Astrocyte of the cerebellum (primary cell): ENCODE measurements around the gene GARIN1A.

ENCODE experiments used
- DNase-seq: peaks from one replicate; pipeline ENCODE4 v3.0.0-alpha.2; 2011; ENCODE audit warnings: low read depth
- H3K4me3 ChIP-seq: 2 replicates; pipeline ENCODE4 v1.5.1; 2011; ENCODE audit warnings: mild to moderate bottlenecking, low read depth, low read length, moderate library complexity
- CTCF ChIP-seq: IDR thresholded peaks from 2 replicates; pipeline ENCODE4 v1.5.1; 2012; ENCODE audit warnings: low read length, low read depth, moderate library complexity, mild to moderate bottlenecking; ENCODE audit errors: missing control alignments
- in situ Hi-C: cut with HindIII; loops from 2 replicates; pipeline ENCODE4 v1.10.0; 2017; ENCODE audit warnings: low sequenced_read_pairs

Gene GARIN1A

DNA sequence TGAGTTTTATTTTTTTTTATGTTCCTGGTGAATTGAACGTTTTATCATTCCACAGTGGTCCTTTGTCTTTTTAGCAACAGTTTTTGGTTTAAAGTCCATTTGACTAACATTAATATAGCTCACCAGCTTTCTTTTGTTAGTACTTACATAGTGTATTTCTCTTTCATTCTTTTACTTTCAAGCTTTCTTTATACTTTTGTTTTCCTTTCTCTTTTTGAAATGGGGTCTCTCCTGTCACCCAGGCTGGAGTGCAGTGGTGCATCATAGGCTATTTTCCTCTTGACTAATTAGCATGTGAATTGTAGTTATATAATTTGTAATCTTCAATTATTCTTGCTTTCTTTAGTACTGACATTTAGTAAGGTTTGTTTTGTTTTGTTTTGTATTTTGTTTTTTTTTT is 27.8 kb downstream of the GARIN1A start:
- no peak for TF ChIP-seq CTCF
- in situ Hi-C loops, result no loop called here
- H3K4me3 ChIP-seq, result no peak overlapping the region
- no peak for DNase-seq

DNA sequence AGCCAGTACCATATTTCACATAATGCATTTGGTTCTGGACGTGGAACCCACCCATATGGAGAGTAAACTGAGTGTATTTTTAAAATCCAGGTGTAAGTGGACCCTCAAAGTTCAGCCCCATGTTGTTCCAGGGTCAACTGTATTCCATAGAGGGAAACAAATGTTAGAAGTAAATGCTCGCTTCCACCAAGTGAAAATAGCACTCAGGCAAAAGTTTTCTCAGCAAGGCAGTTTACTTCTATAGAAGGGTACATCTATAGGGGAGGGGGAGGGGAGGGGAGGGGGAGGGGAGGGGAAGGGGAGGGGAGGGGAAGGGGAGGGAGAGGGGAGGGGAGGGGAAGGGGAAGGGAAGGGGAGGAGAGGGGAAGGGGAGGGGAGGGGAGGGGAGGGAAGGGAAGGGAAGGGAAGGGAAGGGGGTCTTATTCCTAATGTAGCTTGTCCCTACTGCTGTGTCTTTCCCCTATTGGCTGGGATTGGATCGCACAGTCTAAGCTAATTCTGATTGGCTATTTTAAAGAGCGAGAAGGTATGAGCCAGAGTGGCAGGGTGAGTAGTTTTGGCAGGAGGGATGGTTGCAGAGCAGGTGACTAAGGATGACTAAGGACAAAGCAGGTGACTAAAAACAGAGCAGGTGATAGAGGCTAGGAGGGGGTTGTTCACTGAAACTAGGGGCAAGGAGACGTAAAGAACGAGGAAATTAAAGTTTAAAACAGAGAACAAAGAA is 29.1 kb downstream of the GARIN1A start:
- in situ Hi-C loops, result no loop called here
- no peak for TF ChIP-seq CTCF
- DNase-seq, result no peak
- no peak overlapping the region for H3K4me3 ChIP-seq

DNA sequence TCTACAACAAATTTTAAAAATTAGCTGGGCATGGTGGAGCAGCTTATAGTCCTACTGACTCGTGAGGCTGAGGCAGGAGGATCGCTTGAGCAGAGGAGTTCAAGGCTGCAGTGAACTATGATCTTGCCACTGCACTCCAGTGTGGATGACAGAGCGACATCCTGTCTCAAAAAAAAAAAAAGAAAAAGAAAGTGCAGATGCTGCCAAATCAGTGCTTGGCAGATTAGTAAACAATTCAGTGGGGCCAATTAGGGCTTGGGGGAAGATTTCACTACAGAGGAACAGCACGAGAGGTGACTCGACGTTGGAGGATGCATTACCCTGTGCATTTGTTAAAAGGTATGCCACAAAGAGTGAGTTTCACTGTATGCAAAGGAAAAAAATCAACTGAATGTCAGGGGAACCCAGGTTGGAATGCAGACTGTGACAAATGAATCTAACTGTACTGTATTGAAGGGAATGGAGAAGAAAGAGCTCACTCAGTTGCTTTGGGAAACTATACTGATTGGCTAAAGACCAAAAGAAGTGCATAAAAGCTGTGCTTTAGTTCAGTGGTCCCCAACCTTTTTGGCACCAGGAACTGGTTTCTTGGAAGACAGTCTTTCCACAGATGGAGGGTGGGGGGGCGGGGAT is 31.6 kb downstream of the GARIN1A start:
- H3K4me3 ChIP-seq, result no peak overlapping the region
- no peak for TF ChIP-seq CTCF
- in situ Hi-C loops, result no loop called here
- no peak for DNase-seq

GRCh38 chr7:128705891-128706333 is 33.8 kb downstream of the GARIN1A start:
- TF ChIP-seq CTCF, result no peak
- no peak overlapping the region for H3K4me3 ChIP-seq
- no peak for DNase-seq
- in situ Hi-C loops, result no loop called here

DNA sequence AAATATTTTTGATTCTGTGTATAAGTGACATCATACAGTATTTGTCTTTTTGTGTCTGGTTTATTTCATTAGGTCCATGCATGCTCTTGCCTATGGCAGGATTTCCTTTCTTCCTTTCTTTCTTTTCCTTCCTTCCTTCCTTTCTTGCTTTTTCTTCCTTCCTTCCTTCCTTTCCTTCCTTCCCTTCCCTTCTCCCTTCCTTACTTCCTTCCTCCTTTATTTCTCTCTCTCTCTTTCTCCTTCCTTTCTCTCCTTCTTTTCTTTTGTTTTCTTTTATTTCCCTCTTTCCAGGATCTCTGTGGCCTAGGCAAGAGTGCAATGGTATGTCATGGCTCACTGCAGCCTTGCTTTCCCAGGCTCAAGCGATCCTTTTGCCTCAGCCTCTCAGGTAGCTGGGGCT is 35.7 kb downstream of the GARIN1A start:
- DNase-seq, result no peak
- no peak for TF ChIP-seq CTCF
- H3K4me3 ChIP-seq, result no peak overlapping the region
- in situ Hi-C loops, result no loop called here

- in situ Hi-C loops, result no loop called here
- no peak for DNase-seq
- no peak overlapping the region for H3K4me3 ChIP-seq
- no peak for TF ChIP-seq CTCF
These were observed 36.1 kb downstream of the GARIN1A start for GRCh38 chr7:128708235-128708634.
